Measurements from ENCODE around the gene DSCAML1. TPM values are rescaled to one million over a fixed set of nuclear protein-coding genes. Genes with fewer than 3 reads are reported as not detected.
A peak's percentile ranks its signal among the peaks of the same experiment; 100 is the strongest.

Gene DSCAML1
- total RNA-seq, 1 experiment from 2014 or later = not detected

- no peaks in the 10 kb centered on the region for H3K4me1 ChIP-seq (ENCODE audit: control insufficient read depth in 1 of 2, insufficient read depth in 2 of 2, low read length in 2 of 2)
- no peak overlapping the region for H2AFZ ChIP-seq (ENCODE audit: low read depth, low read length, poor library complexity, severe bottlenecking)
- peaks cover 43% of the 10 kb centered on the region; the same call in 1 of the 2 replicates for H3K27me3 ChIP-seq (ENCODE audit: insufficient read depth, low read length)
- no peaks in the 10 kb centered on the region for H3K9me2 ChIP-seq (ENCODE audit: insufficient read depth)
- H4K20me1 ChIP-seq (ENCODE audit: insufficient read depth) = no peaks in the 10 kb centered on the region
- ChIA-PET RAD21 (ENCODE audit: low non-redundant PET in 1 of 2, low total read pairs in 2 of 2, uncharacterized antibody in 2 of 2, unreplicated experiment in 2 of 2) (interaction anchor here (0.7 to 1.0 kb wide), 2 partner anchors 374 to 375 kb away, joined by 3 read pairs; no protein-coding TSS in a partner anchor), POLR2A (no interaction called here), CTCF (interaction anchor here (1.3 to 2.8 kb wide), 2 partner anchors 365 to 374 kb away, joined by 6 to 14 read pairs; no protein-coding TSS in a partner anchor)
- no peaks in the 10 kb centered on the region for H3K9me3 ChIP-seq (ENCODE audit: control insufficient read depth in 1 of 2, insufficient read depth in 1 of 2, low read depth in 1 of 2, low read length in 2 of 2)
- BruUV-seq (replicated peaks) = no TSS peak
- no peak for TF ChIP-seq ZBTB33 (IDR thresholded peaks at IDR 0.05; ENCODE audit: extremely low read depth, insufficient replicate concordance, low read length)
- peak; percentile 39 to 54 (median 45); a peak in 5 of 6 replicates for TF ChIP-seq CTCF (IDR thresholded peaks at IDR 0.05 in 2 of 3, conservative IDR thresholded peaks at IDR 0.05 in 1 of 3; ENCODE audit: borderline replicate concordance in 1 of 3, insufficient read depth in 1 of 3, low read depth in 2 of 3, low read length in 2 of 3)
- TF ChIP-seq RAD21 (IDR thresholded peaks at IDR 0.05; ENCODE audit: low read depth) = peak; percentile 73
- DNase-seq (ENCODE audit: low read depth, low spot score) (no peak), ATAC-seq (peak; percentile 81)
- no peak overlapping the region for H3K4me2 ChIP-seq (ENCODE audit: low read length)
- no peaks in the 10 kb centered on the region for H3K36me3 ChIP-seq (ENCODE audit: control insufficient read depth in 1 of 2, insufficient read depth in 2 of 2, low read length in 2 of 2)
- no peak overlapping the region for H3K27ac ChIP-seq (ENCODE audit: low read depth, low read length)
- no peaks in the 10 kb centered on the region for H3K79me2 ChIP-seq (ENCODE audit: insufficient read depth, low read length)
- H3K4me3 ChIP-seq (replicated peaks in 1 of 2; ENCODE audit: low read depth in 1 of 2, low read length in 2 of 2) = no peak overlapping the region
- H3K9ac ChIP-seq (ENCODE audit: low read length) = no peak overlapping the region
- intact Hi-C loops (cut with micrococcal nuclease) = loop anchor here (2.0 kb wide), 1 partner anchor 365 kb away; no protein-coding TSS in a partner anchor
Observed at GRCh38 chr11:117443266-117444186, 353.5 kb downstream of the DSCAML1 start.

All from HCT116 (cell line).